Panc1 (cell line): ENCODE results near the gene ASCC1. TPM values are rescaled to one million over a fixed set of nuclear protein-coding genes. Genes with fewer than 3 reads are reported as not detected.

ENCODE experiments used
- ATAC-seq: fragments of 200-7000 bp; cut with Tn5 transposase; 2 replicates; pipeline ENCODE4 v1.9.1; 2020; ENCODE audit warnings: mild to moderate bottlenecking, moderate library complexity
- BruUV-seq: library from RNA; stranded (reverse); fragments of 400-500 nt; replicated peaks from 2 replicates; lab custom pipeline; 2021; lab: Mats Ljungman, UMichigan
- CTCF ChIA-PET: fragments of 300-600 bp; sonication (Branson Sonifier 250); formaldehyde crosslinking; loops from one replicate; lab custom pipeline; 2022; ENCODE audit warnings: antibody characterized with exemption; lab: Charles Lee
- POLR2A ChIA-PET: fragments of 300-600 bp; sonication (Branson Sonifier 250); formaldehyde crosslinking; loops from one replicate; lab custom pipeline; 2022; ENCODE audit warnings: antibody characterized with exemption; lab: Charles Lee
- DNase-seq: peaks from one replicate; pipeline ENCODE4 v3.0.0-alpha.2; 2010; ENCODE audit warnings: low read depth, low spot score
- H3K27ac ChIP-seq: 2 replicates; pipeline ENCODE4 v1.5.1; 2011; ENCODE audit warnings: mild to moderate bottlenecking, low read length, inconsistent platforms
- H3K27me3 ChIP-seq: fragments of 200-500 bp; sonication (Bioruptor generic); 2 replicates; pipeline ENCODE4 v1.6.0; 2014; ENCODE audit warnings: low read length, inconsistent platforms; ENCODE audit not compliant: control insufficient read depth, insufficient read depth
- H3K36me3 ChIP-seq: fragments of 200-500 bp; sonication (Bioruptor generic); 2 replicates; pipeline ENCODE4 v1.5.1; 2014; ENCODE audit warnings: inconsistent platforms, mild to moderate bottlenecking, low read length, moderate library complexity; ENCODE audit not compliant: control insufficient read depth, insufficient read depth
- H3K4me1 ChIP-seq: 2 replicates; pipeline ENCODE4 v1.5.1; 2011; ENCODE audit warnings: inconsistent platforms, mild to moderate bottlenecking, low read length, moderate library complexity; ENCODE audit not compliant: control insufficient read depth, insufficient read depth
- H3K4me3 ChIP-seq, 2 experiments: 2 replicates each; pipeline ENCODE4 v1.5.1; 2011 to 2012; ENCODE audit warnings: low read depth in 2 of 2, low read length in 2 of 2, mild to moderate bottlenecking in 2 of 2, inconsistent platforms in 1 of 2, moderate library complexity in 1 of 2
- H3K9me3 ChIP-seq: fragments of 200-500 bp; sonication (Bioruptor generic); 2 replicates; pipeline ENCODE4 v1.5.1; 2014; ENCODE audit warnings: low read depth, mild to moderate bottlenecking, inconsistent platforms, low read length, moderate library complexity; ENCODE audit not compliant: control insufficient read depth, insufficient read depth
- CTCF ChIP-seq: fragments of 450-650 bp; IDR thresholded peaks from 2 replicates; pipeline ENCODE4 v1.5.1; 2017; ENCODE audit warnings: mild to moderate bottlenecking
- POLR2AphosphoS5 ChIP-seq: IDR thresholded peaks from 2 replicates; pipeline ENCODE4 v1.6.1; 2012; ENCODE audit warnings: mild to moderate bottlenecking, low read depth, low read length, moderate library complexity
- REST ChIP-seq, 2 experiments: IDR thresholded peaks; 2 replicates each; pipeline ENCODE4 v1.6.1; 2011 to 2012; ENCODE audit warnings: low read depth in 2 of 2, control low read depth in 1 of 2, low read length in 1 of 2, mild to moderate bottlenecking in 1 of 2, moderate library complexity in 1 of 2; ENCODE audit not compliant: insufficient read depth in 1 of 2
- SIN3A ChIP-seq: IDR thresholded peaks from 2 replicates; pipeline ENCODE4 v1.6.1; 2012; ENCODE audit warnings: low read depth, mild to moderate bottlenecking, low read length, moderate library complexity, borderline replicate concordance; ENCODE audit not compliant: insufficient read depth
- TCF7L2 ChIP-seq: IDR thresholded peaks from 2 replicates; pipeline ENCODE4 v1.6.1; 2011; ENCODE audit warnings: mild to moderate bottlenecking, low read depth, low read length, inconsistent platforms
- in situ Hi-C: cut with HindIII; loops from 2 replicates; pipeline ENCODE4 v1.10.0; 2016; ENCODE audit warnings: low sequenced_read_pairs, low pct_unique_long_range_greater_than_20kb
- intact Hi-C: fragments of 100-400 bp; cut with micrococcal nuclease; formaldehyde crosslinking; loops from one replicate; pipeline ENCODE4 v1.10.0; 2022; ENCODE audit not compliant: unreplicated experiment
- total RNA-seq: library from RNA; stranded (reverse); gene quantifications from one replicate; pipeline ENCODE4 v1.2.1, GENCODE V29; 2021; ENCODE audit not compliant: unreplicated experiment

Gene ASCC1
- total RNA-seq, 1 experiment from 2014 or later: 114 TPM

GRCh38 chr10:72106154-72106849, 109.8 kb downstream of the ASCC1 start:
- H3K27me3 ChIP-seq: no peaks in the 10 kb centered on the region
- H3K4me1 ChIP-seq: peaks cover 36% of the 10 kb centered on the region
- in situ Hi-C loops: no loop called here
- H3K4me3 ChIP-seq: no peak overlapping the region
- H3K27ac ChIP-seq: peak overlapping the region; percentile 67
- TF ChIP-seq TCF7L2: no peak
- TF ChIP-seq SIN3A: no peak
- TF ChIP-seq POLR2AphosphoS5: no peak
- TF ChIP-seq CTCF: no peak
- TF ChIP-seq REST (IDR thresholded peaks at IDR 0.05; ENCODE audit: insufficient read depth in 1 of 2, low read depth in 2 of 2, low read length in 1 of 2): no peak
- intact Hi-C loops: no loop called here
- ATAC-seq (no peak), DNase-seq (no peak)
- no peaks in the 10 kb centered on the region for H3K36me3 ChIP-seq
- CTCF ChIA-PET: no interaction called here
- H3K9me3 ChIP-seq: no peaks in the 10 kb centered on the region
- BruUV-seq: no TSS peak
- POLR2A ChIA-PET: no interaction called here

- intact Hi-C loops (no loop called here), in situ Hi-C loops (no loop called here)
- no peak for DNase-seq
- peak overlapping the region; percentile 58 for H3K27ac ChIP-seq
- no TSS peak for BruUV-seq
- no peak overlapping the region for H3K4me3 ChIP-seq
- H3K27me3 ChIP-seq: no peaks in the 10 kb centered on the region
- H3K9me3 ChIP-seq: no peaks in the 10 kb centered on the region
- no peak for ATAC-seq
- CTCF ChIA-PET: no interaction called here
- peaks cover 3% of the 10 kb centered on the region; the same call in 1 of the 2 replicates for H3K36me3 ChIP-seq
- POLR2A ChIA-PET: no interaction called here
- H3K4me1 ChIP-seq: peaks cover 36% of the 10 kb centered on the region
- TF ChIP-seq POLR2AphosphoS5 (no peak), SIN3A (no peak), CTCF (no peak), REST (IDR thresholded peaks at IDR 0.05; ENCODE audit: insufficient read depth in 1 of 2, low read depth in 2 of 2, low read length in 1 of 2) (no peak), TCF7L2 (no peak)
Measured at GRCh38 chr10:72105710-72106109, 110.4 kb downstream of the ASCC1 start.
